ENCODE measurements around the gene HSD17B1. TPM values are rescaled to one million over a fixed set of nuclear protein-coding genes. Genes with fewer than 3 reads are reported as not detected.
"Not testable (repeated sequence)": the region's sequence is repeated elsewhere in the genome, so short reads cannot be mapped to it uniquely, and the experiment has no call there.

The HSD17B1 gene
- total RNA-seq (under 1 TPM; 0.29 to 0.37 TPM), polyA plus RNA-seq (0.48 TPM)

GRCh38 chr17:42552736-42553135 lies at the start of gene HSD17B1:
TSS of gene HSD17B1 (plus strand) at chr17:42552923. CDS start at chr17:42552934, 11 bp downstream.
- Mint-ChIP-seq H3K4me3 (peak within 1 kb of the TSS; percentile 87 to 96 (median 89)), H3K4me1 (peaks cover 17 to 50% (median 30%) of the 10 kb centered on the region in 3 donors), H3K27ac (peak within 1 kb of the TSS; percentile 35 to 94 (median 88))
- H3K4me1 ChIP-seq (ENCODE audit: insufficient read depth, low read length), result peaks cover 17% of the 10 kb centered on the region
- POLR2A ChIA-PET; H3K27me3 ChIP-seq (ENCODE audit: insufficient read depth, low read length, poor library complexity, severe bottlenecking); H3K4me3 ChIP-seq (ENCODE audit: low read length); H3K36me3 Mint-ChIP-seq; H3K27me3 Mint-ChIP-seq; CTCF ChIA-PET; H3K9me3 Mint-ChIP-seq; DNase-seq; H3K36me3 ChIP-seq (ENCODE audit: insufficient read depth, low read length); H3K9me3 ChIP-seq (ENCODE audit: low read length): not testable (repeated sequence)
- H3K27ac ChIP-seq (ENCODE audit: low read depth, low read length), result peak within 1 kb of the TSS; percentile 79

GRCh38 chr17:42502926-42503325 lies 49.8 kb upstream of the HSD17B1 start:
- H3K36me3 Mint-ChIP-seq, result peaks cover 0 to 6% (median 6%) of the 10 kb centered on the region in 3 donors
- H3K9me3 ChIP-seq (ENCODE audit: low read length), result no peaks in the 10 kb centered on the region
- POLR2A ChIA-PET, result no interaction called here

GRCh38 chr17:42507671-42508070 lies 45.1 kb upstream of the HSD17B1 start:
- POLR2A ChIA-PET, result no interaction called here
- Mint-ChIP-seq H3K4me3 (no peak overlapping the region), H3K36me3 (peaks cover 0 to 4% (median under 1%) of the 10 kb centered on the region in 3 donors), H3K27ac (peak overlapping the region in 1 of 8 donors; percentile 34), H3K9me3 (no peaks in the 10 kb centered on the region), H3K4me1 (no peaks in the 10 kb centered on the region), H3K27me3 (peaks cover 11 to 12% of the 10 kb centered on the region in 2 donors)
- no peak for DNase-seq
- CTCF ChIA-PET, result no interaction called here
- Histone ChIP-seq H3K4me3 (ENCODE audit: low read length) (no peak overlapping the region), H3K27ac (ENCODE audit: low read depth, low read length) (no peak overlapping the region), H3K4me1 (ENCODE audit: insufficient read depth, low read length) (no peaks in the 10 kb centered on the region), H3K27me3 (ENCODE audit: insufficient read depth, low read length, poor library complexity, severe bottlenecking) (no peaks in the 10 kb centered on the region), H3K9me3 (ENCODE audit: low read length) (no peaks in the 10 kb centered on the region), H3K36me3 (ENCODE audit: insufficient read depth, low read length) (no peaks in the 10 kb centered on the region)

More at GRCh38 chr17:42502926-42503325, 49.8 kb upstream of the HSD17B1 start:
- H3K27me3 ChIP-seq (ENCODE audit: insufficient read depth, low read length, poor library complexity, severe bottlenecking), result no peaks in the 10 kb centered on the region
- H3K27me3 Mint-ChIP-seq, result peaks cover 0 to 1% of the 10 kb centered on the region in 2 donors
- no peaks in the 10 kb centered on the region for H3K9me3 Mint-ChIP-seq
- H3K4me1 Mint-ChIP-seq, result no peaks in the 10 kb centered on the region
- no peaks in the 10 kb centered on the region for H3K36me3 ChIP-seq (ENCODE audit: insufficient read depth, low read length)
- no peak overlapping the region for H3K27ac Mint-ChIP-seq
- H3K4me3 ChIP-seq (ENCODE audit: low read length), result no peak overlapping the region
- CTCF ChIA-PET, result no interaction called here
- H3K4me1 ChIP-seq (ENCODE audit: insufficient read depth, low read length), result no peaks in the 10 kb centered on the region
- no peak overlapping the region for H3K4me3 Mint-ChIP-seq
- DNase-seq, result no peak
- no peak overlapping the region for H3K27ac ChIP-seq (ENCODE audit: low read depth, low read length)

GRCh38 chr17:42508426-42509165 lies 44.1 kb upstream of the HSD17B1 start:
- POLR2A ChIA-PET, result no interaction called here

GRCh38 chr17:42509409-42509808 lies 43.3 kb upstream of the HSD17B1 start:
- Histone ChIP-seq H3K4me3 (ENCODE audit: low read length) (no peak overlapping the region), H3K4me1 (ENCODE audit: insufficient read depth, low read length) (no peaks in the 10 kb centered on the region), H3K9me3 (ENCODE audit: low read length) (no peaks in the 10 kb centered on the region), H3K27me3 (ENCODE audit: insufficient read depth, low read length, poor library complexity, severe bottlenecking) (no peaks in the 10 kb centered on the region), H3K36me3 (ENCODE audit: insufficient read depth, low read length) (no peaks in the 10 kb centered on the region), H3K27ac (ENCODE audit: low read depth, low read length) (no peak overlapping the region)
- Mint-ChIP-seq H3K27me3 (peaks cover 11 to 15% of the 10 kb centered on the region in 2 donors), H3K36me3 (peaks cover 0 to 4% (median 0%) of the 10 kb centered on the region in 3 donors), H3K4me1 (no peaks in the 10 kb centered on the region), H3K9me3 (no peaks in the 10 kb centered on the region), H3K4me3 (no peak overlapping the region), H3K27ac (no peak overlapping the region)
- CTCF ChIA-PET, result interaction anchor here (1.0 kb wide), 1 partner anchor 187 kb away, joined by 3 read pairs; no protein-coding TSS in a partner anchor
- POLR2A ChIA-PET, result no interaction called here
- no peak for DNase-seq

More at GRCh38 chr17:42508426-42509165, 44.1 kb upstream of the HSD17B1 start:
- no peak for DNase-seq
- Histone ChIP-seq H3K27ac (ENCODE audit: low read depth, low read length) (no peak overlapping the region), H3K4me3 (ENCODE audit: low read length) (no peak overlapping the region), H3K27me3 (ENCODE audit: insufficient read depth, low read length, poor library complexity, severe bottlenecking) (no peaks in the 10 kb centered on the region), H3K4me1 (ENCODE audit: insufficient read depth, low read length) (no peaks in the 10 kb centered on the region), H3K36me3 (ENCODE audit: insufficient read depth, low read length) (no peaks in the 10 kb centered on the region), H3K9me3 (ENCODE audit: low read length) (no peaks in the 10 kb centered on the region)
- peak overlapping the region in 1 of 8 donors; percentile 67 for H3K27ac Mint-ChIP-seq
- H3K27me3 Mint-ChIP-seq, result peaks cover 11 to 15% of the 10 kb centered on the region in 2 donors
- CTCF ChIA-PET, result no interaction called here
- H3K9me3 Mint-ChIP-seq, result no peaks in the 10 kb centered on the region
- H3K4me1 Mint-ChIP-seq, result no peaks in the 10 kb centered on the region
- peaks cover 0 to 4% (median 0%) of the 10 kb centered on the region in 3 donors for H3K36me3 Mint-ChIP-seq
- no peak overlapping the region for H3K4me3 Mint-ChIP-seq

- H3K9me3 ChIP-seq (ENCODE audit: low read length), result no peaks in the 10 kb centered on the region
- peak overlapping the region in 1 of 8 donors; percentile 30 for H3K27ac Mint-ChIP-seq
- peaks cover 0 to 4% (median 0%) of the 10 kb centered on the region in 3 donors for H3K36me3 Mint-ChIP-seq
- H3K4me3 ChIP-seq (ENCODE audit: low read length), result no peak overlapping the region
- no peaks in the 10 kb centered on the region for H3K9me3 Mint-ChIP-seq
- no peak for DNase-seq
- ChIA-PET POLR2A (no interaction called here), CTCF (interaction anchor here (1.0 kb wide), 1 partner anchor 187 kb away, joined by 3 read pairs; no protein-coding TSS in a partner anchor)
- H3K4me1 ChIP-seq (ENCODE audit: insufficient read depth, low read length), result no peaks in the 10 kb centered on the region
- H3K4me3 Mint-ChIP-seq, result no peak overlapping the region
- no peak overlapping the region for H3K27ac ChIP-seq (ENCODE audit: low read depth, low read length)
- no peaks in the 10 kb centered on the region for H3K36me3 ChIP-seq (ENCODE audit: insufficient read depth, low read length)
- peaks cover 11 to 15% of the 10 kb centered on the region in 2 donors for H3K27me3 Mint-ChIP-seq
- H3K4me1 Mint-ChIP-seq, result no peaks in the 10 kb centered on the region
- H3K27me3 ChIP-seq (ENCODE audit: insufficient read depth, low read length, poor library complexity, severe bottlenecking), result no peaks in the 10 kb centered on the region
Observed at GRCh38 chr17:42509841-42510240, 42.9 kb upstream of the HSD17B1 start.

- Histone ChIP-seq H3K4me3 (ENCODE audit: low read length) (no peak overlapping the region), H3K27ac (ENCODE audit: low read depth, low read length) (no peak overlapping the region), H3K9me3 (ENCODE audit: low read length) (no peaks in the 10 kb centered on the region), H3K4me1 (ENCODE audit: insufficient read depth, low read length) (peaks cover 2% of the 10 kb centered on the region), H3K27me3 (ENCODE audit: insufficient read depth, low read length, poor library complexity, severe bottlenecking) (no peaks in the 10 kb centered on the region), H3K36me3 (ENCODE audit: insufficient read depth, low read length) (no peaks in the 10 kb centered on the region)
- no peak overlapping the region for H3K27ac Mint-ChIP-seq
- peaks cover 0 to under 1% (median under 1%) of the 10 kb centered on the region in 3 donors for H3K4me1 Mint-ChIP-seq
- H3K36me3 Mint-ChIP-seq, result peaks cover 0 to 4% (median 0%) of the 10 kb centered on the region in 3 donors
- POLR2A ChIA-PET, result no interaction called here
- no peaks in the 10 kb centered on the region for H3K9me3 Mint-ChIP-seq
- no peak overlapping the region for H3K4me3 Mint-ChIP-seq
- CTCF ChIA-PET, result interaction anchor here (3.0 kb wide), 1 partner anchor 106 kb away, joined by 12 read pairs; no protein-coding TSS in a partner anchor
- peaks cover 9 to 15% of the 10 kb centered on the region in 2 donors for H3K27me3 Mint-ChIP-seq
- DNase-seq, result no peak
Observed at GRCh38 chr17:42512246-42512645, 40.5 kb upstream of the HSD17B1 start.

GRCh38 chr17:42512733-42513251 lies 39.9 kb upstream of the HSD17B1 start:
- no peak overlapping the region for H3K4me3 Mint-ChIP-seq
- peaks cover 0 to 4% (median 0%) of the 10 kb centered on the region in 3 donors for H3K36me3 Mint-ChIP-seq
- no peak for DNase-seq
- peaks cover 9 to 15% of the 10 kb centered on the region in 2 donors for H3K27me3 Mint-ChIP-seq
- CTCF ChIA-PET, result interaction anchor here (3.0 kb wide), 1 partner anchor 106 kb away, joined by 12 read pairs; no protein-coding TSS in a partner anchor
- Histone ChIP-seq H3K4me3 (ENCODE audit: low read length) (no peak overlapping the region), H3K36me3 (ENCODE audit: insufficient read depth, low read length) (no peaks in the 10 kb centered on the region), H3K9me3 (ENCODE audit: low read length) (no peaks in the 10 kb centered on the region), H3K27ac (ENCODE audit: low read depth, low read length) (no peak overlapping the region), H3K4me1 (ENCODE audit: insufficient read depth, low read length) (peaks cover 4% of the 10 kb centered on the region), H3K27me3 (ENCODE audit: insufficient read depth, low read length, poor library complexity, severe bottlenecking) (no peaks in the 10 kb centered on the region)
- POLR2A ChIA-PET, result no interaction called here
- H3K4me1 Mint-ChIP-seq, result peaks cover 2 to 6% (median 6%) of the 10 kb centered on the region in 3 donors
- H3K27ac Mint-ChIP-seq, result no peak overlapping the region
- H3K9me3 Mint-ChIP-seq, result no peaks in the 10 kb centered on the region
